OCI-LY1 (cell line): ENCODE measurements around the gene SLC25A51.

Experiments used
- EZH2 ChIP-seq: fragments of 200-600 bp; sonication (generic), shearing (Covaris generic); IDR thresholded peaks from 2 replicates; pipeline ENCODE4 v1.8.0; 2017; ENCODE audit warnings: borderline replicate concordance, mixed run types, mild to moderate bottlenecking, antibody characterized with exemption, low read length, moderate library complexity, mixed read lengths
- TF ChIP-seq, protein P1 (sequence below): fragments of 200-600 bp; sonication (generic), shearing (Covaris generic); IDR thresholded peaks from 2 replicates; pipeline ENCODE4 v1.5.1; 2017; ENCODE audit warnings: mild to moderate bottlenecking, antibody characterized with exemption, low read length, moderate library complexity, mixed read lengths

DNA sequence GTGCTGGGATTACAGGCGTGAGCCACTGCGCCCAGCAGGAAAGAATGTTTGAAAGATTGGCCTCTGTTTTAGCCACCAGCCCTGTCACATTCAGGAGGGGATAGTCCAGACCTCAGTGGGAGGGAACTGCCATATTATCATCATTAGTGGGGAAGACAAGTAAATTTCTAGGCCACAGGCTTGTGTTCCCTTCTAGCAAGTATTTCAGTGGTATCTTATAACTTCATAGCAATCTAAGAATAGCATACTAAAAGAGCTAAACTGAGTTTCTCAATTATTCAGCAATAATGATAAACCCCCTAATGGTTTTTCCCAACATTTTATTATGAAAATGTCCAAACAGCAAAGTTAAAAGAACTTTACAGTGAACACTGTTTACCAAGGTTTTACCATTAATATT, 30.0 kb downstream of the SLC25A51 start:
- TF ChIP-seq, protein P1, sequence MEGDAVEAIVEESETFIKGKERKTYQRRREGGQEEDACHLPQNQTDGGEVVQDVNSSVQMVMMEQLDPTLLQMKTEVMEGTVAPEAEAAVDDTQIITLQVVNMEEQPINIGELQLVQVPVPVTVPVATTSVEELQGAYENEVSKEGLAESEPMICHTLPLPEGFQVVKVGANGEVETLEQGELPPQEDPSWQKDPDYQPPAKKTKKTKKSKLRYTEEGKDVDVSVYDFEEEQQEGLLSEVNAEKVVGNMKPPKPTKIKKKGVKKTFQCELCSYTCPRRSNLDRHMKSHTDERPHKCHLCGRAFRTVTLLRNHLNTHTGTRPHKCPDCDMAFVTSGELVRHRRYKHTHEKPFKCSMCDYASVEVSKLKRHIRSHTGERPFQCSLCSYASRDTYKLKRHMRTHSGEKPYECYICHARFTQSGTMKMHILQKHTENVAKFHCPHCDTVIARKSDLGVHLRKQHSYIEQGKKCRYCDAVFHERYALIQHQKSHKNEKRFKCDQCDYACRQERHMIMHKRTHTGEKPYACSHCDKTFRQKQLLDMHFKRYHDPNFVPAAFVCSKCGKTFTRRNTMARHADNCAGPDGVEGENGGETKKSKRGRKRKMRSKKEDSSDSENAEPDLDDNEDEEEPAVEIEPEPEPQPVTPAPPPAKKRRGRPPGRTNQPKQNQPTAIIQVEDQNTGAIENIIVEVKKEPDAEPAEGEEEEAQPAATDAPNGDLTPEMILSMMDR: no peak
- no peak for TF ChIP-seq EZH2
